OCI-LY7 (cell line): ENCODE measurements around the gene TRPM7. TPM values are rescaled to one million over a fixed set of nuclear protein-coding genes. Genes with fewer than 3 reads are reported as not detected.

Source experiments
- BruUV-seq: library from RNA; stranded (reverse); fragments of 400-500 nt; replicated peaks from 2 replicates; lab custom pipeline; 2021; lab: Mats Ljungman, UMichigan
- CTCF ChIA-PET: fragments of 300-600 bp; sonication (Branson Sonifier 250); formaldehyde crosslinking; loops from one replicate; lab custom pipeline; 2022; ENCODE audit warnings: antibody characterized with exemption; ENCODE audit not compliant: unreplicated experiment; lab: Charles Lee
- POLR2A ChIA-PET: fragments of 300-600 bp; sonication (Branson Sonifier 250); formaldehyde crosslinking; loops from one replicate; lab custom pipeline; 2022; ENCODE audit warnings: antibody characterized with exemption; lab: Charles Lee
- DNase-seq: peaks from one replicate; pipeline ENCODE4 v3.0.0-alpha.2; 2015; ENCODE audit warnings: low spot score
- H2AFZ ChIP-seq: fragments of 200-600 bp; sonication (generic), shearing (Covaris generic); 2 replicates; pipeline ENCODE4 v1.6.1; 2014; ENCODE audit warnings: mild to moderate bottlenecking, antibody characterized with exemption, low read length, moderate library complexity
- H3K27ac ChIP-seq: fragments of 200-600 bp; sonication (generic); 2 replicates; pipeline ENCODE4 v1.5.1; 2014; ENCODE audit warnings: mixed run types, low read depth, mild to moderate bottlenecking, moderate library complexity, low read length, inconsistent platforms; ENCODE audit not compliant: poor library complexity, severe bottlenecking
- H3K36me3 ChIP-seq: fragments of 200-600 bp; sonication (generic); 2 replicates; pipeline ENCODE4 v1.6.1; 2014; ENCODE audit warnings: mild to moderate bottlenecking, antibody characterized with exemption, low read length, moderate library complexity, mixed read lengths; ENCODE audit not compliant: insufficient read depth
- H3K4me1 ChIP-seq: fragments of 200-600 bp; sonication (generic); 2 replicates; pipeline ENCODE4 v1.5.1; 2014; ENCODE audit warnings: mild to moderate bottlenecking, low read length; ENCODE audit not compliant: insufficient read depth, poor library complexity, severe bottlenecking
- H3K4me2 ChIP-seq: fragments of 200-600 bp; sonication (generic); 2 replicates; pipeline ENCODE4 v1.6.1; 2014; ENCODE audit warnings: mild to moderate bottlenecking, low read length
- H3K4me3 ChIP-seq: fragments of 200-600 bp; sonication (generic); 2 replicates; pipeline ENCODE4 v1.5.1; 2014; ENCODE audit warnings: mild to moderate bottlenecking, low read depth, low read length; ENCODE audit not compliant: poor library complexity, severe bottlenecking
- H3K79me2 ChIP-seq: fragments of 200-600 bp; sonication (generic); 2 replicates; pipeline ENCODE4 v1.6.1; 2016; ENCODE audit warnings: low read depth, mild to moderate bottlenecking, low read length, moderate library complexity, mixed read lengths; ENCODE audit not compliant: insufficient read depth
- H3K9me2 ChIP-seq: fragments of 200-600 bp; sonication (generic); 2 replicates; pipeline ENCODE4 v1.6.1; 2016; ENCODE audit warnings: mild to moderate bottlenecking, low read length, mixed read lengths; ENCODE audit not compliant: insufficient read depth
- H3K9me3 ChIP-seq: fragments of 200-600 bp; sonication (generic); 2 replicates; pipeline ENCODE4 v1.6.1; 2014; ENCODE audit warnings: mild to moderate bottlenecking, mixed run types, low read length, mixed read lengths
- H4K20me1 ChIP-seq: fragments of 200-600 bp; sonication (generic); 2 replicates; pipeline ENCODE4 v1.6.1; 2014; ENCODE audit warnings: mild to moderate bottlenecking, antibody characterized with exemption, low read length, moderate library complexity, mixed read lengths; ENCODE audit not compliant: insufficient read depth
- CTCF ChIP-seq: fragments of 200-600 bp; sonication (generic); conservative IDR thresholded peaks from 2 replicates; pipeline ENCODE4 v1.5.1; 2014; ENCODE audit warnings: mild to moderate bottlenecking, antibody characterized with exemption, low read length, moderate library complexity, mixed read lengths
- EZH2phosphoT487 ChIP-seq: fragments of 200-600 bp; sonication (generic); IDR thresholded peaks from 2 replicates; pipeline ENCODE4 v1.6.1; 2018; ENCODE audit warnings: low read depth, borderline replicate concordance, mild to moderate bottlenecking, mixed run types, antibody characterized with exemption, low read length, moderate library complexity, mixed read lengths
- intact Hi-C: fragments of 100-400 bp; cut with micrococcal nuclease; formaldehyde crosslinking; loops from one replicate; pipeline ENCODE4 v1.10.0; 2022; ENCODE audit not compliant: unreplicated experiment
- total RNA-seq, 2 experiments: library from RNA; depleted of rRNA in 1 of 2; stranded (reverse); fragments of >200 nt in 1 of 2; shearing (Covaris generic) in 1 of 2; gene quantifications; 2 replicates each; pipeline ENCODE4 v1.2.3, GENCODE V29; 2014 to 2022

TRPM7 gene
- total RNA-seq, 2 experiments from 2014 or later = 50.0 to 64.0 TPM

GRCh38 chr15:50687302-50687902, 805 bp upstream of the TRPM7 start:
- peak overlapping the region; percentile 81 for H3K4me2 ChIP-seq
- peak overlapping the region; percentile 96 for H3K4me3 ChIP-seq
- H3K9me2 ChIP-seq = no peaks in the 10 kb centered on the region
- H3K36me3 ChIP-seq = peaks cover 28% of the 10 kb centered on the region
- H3K79me2 ChIP-seq = peaks cover 51% of the 10 kb centered on the region
- peak overlapping the region; percentile 76 for H3K27ac ChIP-seq
- H2AFZ ChIP-seq = peak overlapping the region; percentile 70; the same call in 1 of the 2 replicates
- TSS peak; percentile 98 for BruUV-seq
- no peaks in the 10 kb centered on the region for H3K9me3 ChIP-seq
- intact Hi-C loops = loop anchor here (2.0 to 10.0 kb wide), 2 partner anchors 77 to 333 kb away; partner anchors contain the start of genes GABPB1 and SPPL2A
- TF ChIP-seq CTCF (no peak), EZH2phosphoT487 (no peak)
- CTCF ChIA-PET = no interaction called here
- peaks cover 13% of the 10 kb centered on the region for H4K20me1 ChIP-seq
- no peak for DNase-seq
- peaks cover 22% of the 10 kb centered on the region for H3K4me1 ChIP-seq
- POLR2A ChIA-PET = interaction anchor here (1.1 to 1.2 kb wide), 2 partner anchors 12 to 42 kb away, joined by 3 read pairs; no protein-coding TSS in a partner anchor

- Histone ChIP-seq H3K9me2 (no peaks in the 10 kb centered on the region), H3K4me2 (peak overlapping the region; percentile 71), H3K4me3 (peak overlapping the region; percentile 96), H3K4me1 (peaks cover 22% of the 10 kb centered on the region), H2AFZ (peak overlapping the region; percentile 82), H3K36me3 (peaks cover 42% of the 10 kb centered on the region), H3K9me3 (no peaks in the 10 kb centered on the region), H4K20me1 (peaks cover 13% of the 10 kb centered on the region), H3K27ac (peak overlapping the region; percentile 76), H3K79me2 (peaks cover 64% of the 10 kb centered on the region)
- DNase-seq = peak; percentile 66
- ChIA-PET POLR2A (interaction anchor here (1.2 kb wide), 1 partner anchor 11 kb away, joined by 3 read pairs; no protein-coding TSS in a partner anchor), CTCF (no interaction called here)
- TF ChIP-seq CTCF (no peak), EZH2phosphoT487 (no peak)
- intact Hi-C loops = loop anchor here (2.0 to 10.0 kb wide), 2 partner anchors 79 to 331 kb away; partner anchors contain the start of genes GABPB1 and SPPL2A
- BruUV-seq = no TSS peak
Measured at GRCh38 chr15:50685976-50686468, 575 bp downstream of the TRPM7 start.
